HG03097 (cell line): ENCODE data around the gene FSD1.

ENCODE experiments used
- ATAC-seq: cut with Tn5 transposase; IDR thresholded peaks from one replicate; pipeline ENCODE4 v1.9.1; 2021; ENCODE audit not compliant: unreplicated experiment, low FRiP score

The FSD1 gene

GRCh38 chr19:4361152-4362046 is 57.0 kb downstream of the FSD1 start:
- no peak for ATAC-seq

GRCh38 chr19:4362101-4362828 is 57.9 kb downstream of the FSD1 start:
- no peak for ATAC-seq

- no peak for ATAC-seq
Measured at GRCh38 chr19:4362831-4363545, 58.6 kb downstream of the FSD1 start.

GRCh38 chr19:4363571-4364304 is 59.3 kb downstream of the FSD1 start:
- ATAC-seq = no peak

- ATAC-seq = no peak
Measured at GRCh38 chr19:4365341-4365740, 60.9 kb downstream of the FSD1 start.

DNA sequence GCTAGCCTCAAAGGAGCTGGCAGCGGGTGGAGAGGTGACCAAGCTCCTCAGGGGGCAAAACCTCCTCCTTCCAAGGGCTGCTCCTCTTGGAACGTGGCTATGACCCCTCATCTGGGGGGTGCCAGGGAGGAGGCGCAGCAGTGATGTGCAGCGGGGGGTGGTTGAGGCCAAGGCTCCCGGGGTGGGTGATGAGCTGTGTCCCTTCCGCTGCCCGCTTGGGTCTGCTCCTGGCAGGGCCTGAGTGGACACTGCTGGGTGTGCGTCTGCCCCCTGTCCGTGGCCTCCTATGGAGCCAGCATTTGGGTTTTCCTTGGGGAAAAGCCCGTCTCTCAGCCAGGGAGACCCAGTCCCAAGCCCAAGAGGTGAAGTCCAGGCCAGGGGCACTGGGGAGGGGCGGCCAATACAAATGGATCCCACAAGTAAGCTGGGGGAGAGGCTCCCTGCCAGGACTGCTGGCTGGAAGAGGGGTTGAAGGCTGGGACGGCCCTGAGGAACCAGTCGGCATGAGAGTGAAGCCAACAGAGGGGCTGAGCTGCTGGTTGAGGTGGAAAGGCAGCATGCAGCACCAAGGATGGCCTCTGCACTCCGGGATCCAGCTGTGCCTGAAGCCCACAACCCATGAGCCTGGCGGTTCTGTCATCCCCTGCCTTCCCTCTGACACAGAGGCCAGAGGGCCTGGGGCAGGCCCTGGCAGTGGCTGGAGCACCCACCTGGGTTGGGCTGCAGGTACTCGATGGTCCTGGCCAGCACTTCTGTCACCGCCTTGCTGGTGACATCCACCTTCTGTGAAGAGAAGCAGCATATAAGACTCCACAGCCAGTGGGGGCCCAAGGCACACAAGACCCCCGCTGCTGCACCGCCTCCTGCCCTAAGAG is 61.6 kb downstream of the FSD1 start:
- no peak for ATAC-seq

- no peak for ATAC-seq
Measured at GRCh38 chr19:4366666-4367335, 62.4 kb downstream of the FSD1 start.

GRCh38 chr19:4367336-4367723 is 62.9 kb downstream of the FSD1 start:
- ATAC-seq = no peak

- no peak for ATAC-seq
Measured at GRCh38 chr19:4367781-4368127, 63.4 kb downstream of the FSD1 start.

DNA sequence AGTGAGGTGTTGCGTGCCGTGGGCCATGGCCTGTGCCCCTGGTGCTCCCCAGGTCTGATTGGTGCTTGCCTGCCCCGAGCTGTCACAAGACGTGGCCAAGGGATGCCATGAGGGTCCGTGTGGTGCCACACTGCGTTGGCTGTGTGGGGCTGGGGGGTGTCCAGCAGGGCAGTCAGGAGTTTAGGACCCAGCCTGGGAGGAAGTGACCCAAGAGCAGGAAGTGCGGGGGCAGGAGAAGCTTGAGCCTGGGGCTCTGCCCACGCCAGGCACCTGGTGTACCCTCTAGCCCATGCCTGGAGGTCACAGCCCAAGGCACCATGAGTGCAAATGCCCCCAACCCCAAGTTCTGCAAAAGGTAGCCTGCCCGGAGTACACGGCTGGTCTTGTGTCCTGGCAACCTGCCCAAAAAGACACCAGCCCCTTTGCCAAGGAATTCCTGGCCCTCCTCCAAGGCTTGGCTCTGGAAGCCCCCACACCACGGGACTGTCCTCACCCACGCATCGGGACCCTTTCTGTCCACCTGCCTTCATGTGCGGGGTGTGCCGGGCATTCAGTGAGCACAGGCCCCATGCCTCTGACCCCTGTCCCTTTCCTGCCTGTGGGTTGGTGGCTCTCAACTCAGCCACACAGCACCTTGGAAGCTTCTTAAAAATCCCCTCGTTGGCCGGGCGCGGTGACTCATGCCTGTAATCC is 63.9 kb downstream of the FSD1 start:
- no peak for ATAC-seq

- ATAC-seq = peak; percentile 47
Measured at GRCh38 chr19:4369109-4369887, 64.9 kb downstream of the FSD1 start.

GRCh38 chr19:4369888-4370260 is 65.5 kb downstream of the FSD1 start:
- peak; percentile 32 for ATAC-seq

- ATAC-seq = no peak
Measured at GRCh38 chr19:4370418-4371041, 66.1 kb downstream of the FSD1 start.

GRCh38 chr19:4371247-4372164 is 67.1 kb downstream of the FSD1 start:
- no peak for ATAC-seq

DNA sequence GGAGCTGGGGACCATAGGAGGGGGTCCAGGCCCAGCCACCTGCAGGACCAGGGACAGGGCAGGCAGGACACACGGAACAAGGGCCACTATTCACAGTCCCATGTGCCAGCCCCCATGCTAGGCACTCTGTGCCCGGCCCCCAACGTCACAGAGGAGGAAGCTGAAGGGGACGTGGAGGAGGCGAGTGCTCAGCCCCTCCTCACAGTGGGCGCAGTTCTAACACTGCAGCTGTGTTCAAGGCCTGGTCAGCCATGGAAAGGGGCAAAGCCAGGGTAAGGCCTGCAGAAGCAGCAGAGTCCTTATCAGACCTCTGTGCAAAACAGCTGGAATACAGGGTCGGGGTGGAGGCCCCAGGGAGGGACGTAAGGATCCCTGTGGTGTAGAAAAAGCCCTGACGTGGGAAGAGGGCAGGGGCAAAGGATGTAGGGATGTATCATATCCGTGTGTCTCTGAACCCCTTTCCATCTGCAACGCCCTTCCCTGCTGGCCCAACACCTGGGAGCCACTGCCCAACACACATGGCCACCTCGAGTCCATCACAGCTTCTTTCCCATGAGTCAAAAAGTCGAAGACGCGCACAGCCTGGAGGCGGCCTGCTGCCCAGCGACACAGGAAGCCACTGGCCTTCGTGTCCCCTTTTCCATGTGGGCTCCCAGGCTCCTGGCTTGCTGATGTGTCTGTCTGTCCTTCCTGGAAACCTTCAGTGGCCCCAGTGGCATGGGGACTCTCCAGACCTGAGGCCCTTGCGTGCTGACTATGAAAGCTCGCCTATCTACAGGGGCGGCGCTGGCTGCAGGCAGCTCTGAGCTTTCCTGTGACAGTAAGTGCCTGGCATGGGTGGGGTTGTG is 68.0 kb downstream of the FSD1 start:
- no peak for ATAC-seq

GRCh38 chr19:4373013-4373367 is 68.6 kb downstream of the FSD1 start:
- ATAC-seq = no peak
